Spinal cord (tissue), 10 donors: ENCODE data around the gene FAM151A. TPM values are rescaled to one million over a fixed set of nuclear protein-coding genes. Genes with fewer than 3 reads are reported as not detected.

Experiments
- DNase-seq, 6 donors: peaks; one replicate each; pipeline versions ENCODE4 v3.0.0 to v3.0.0-alpha.2; 2013 to 2015; ENCODE audit warnings: low spot score in 6 of 6, low read depth in 4 of 6
- H3K27ac ChIP-seq: one replicate; pipeline ENCODE4 v1.5.1; 2013; ENCODE audit warnings: low read depth, low read length, control low read depth
- H3K27me3 ChIP-seq: one replicate; pipeline ENCODE4 v1.6.1; 2013; ENCODE audit warnings: low read length; ENCODE audit not compliant: control insufficient read depth, insufficient read depth
- H3K36me3 ChIP-seq: one replicate; pipeline ENCODE4 v1.6.1; 2013; ENCODE audit warnings: low read length; ENCODE audit not compliant: control insufficient read depth, insufficient read depth
- H3K4me1 ChIP-seq: one replicate; pipeline ENCODE4 v1.6.1; 2013; ENCODE audit warnings: low read length; ENCODE audit not compliant: control insufficient read depth, insufficient read depth
- H3K4me3 ChIP-seq: one replicate; pipeline ENCODE4 v1.5.1; 2013; ENCODE audit warnings: low read depth, low read length, control low read depth
- H3K9me3 ChIP-seq: one replicate; pipeline ENCODE4 v1.6.1; 2013; ENCODE audit warnings: low read length; ENCODE audit not compliant: control insufficient read depth, insufficient read depth
- WGBS: methylation state at CpG from one replicate; pipeline ENCODE4 v1.1.5; 2013; ENCODE audit warnings: missing lambda C conversion rate; ENCODE audit not compliant: insufficient coverage; 5-methylcytosine and 5-hydroxymethylcytosine counted together
- polyA plus RNA-seq, 2 donors: library from polyadenylated mRNA; unstranded; fragments of 120-200 nt; gene quantifications; one replicate each; pipeline ENCODE4 v1.2.1, GENCODE V29; 2013; ENCODE audit not compliant: insufficient read length in 2 of 2
- total RNA-seq, 2 donors: library from RNA; depleted of rRNA in 1 of 2; stranded (reverse); fragments of 120-200 nt in 1 of 2; fragments of >200 nt in 1 of 2; gene quantifications; one replicate each; pipeline versions ENCODE4 v1.2.3 to v1.2.4, GENCODE V29; 2013 to 2014
- donor health status: healthy.

FAM151A gene
- total and polyA plus RNA-seq, 4 donors, result 0.22 to 0.98 TPM; not detected in 2

GRCh38 chr1:54582566-54583306 is 40.6 kb downstream of the FAM151A start:
- DNase-seq, result peak in 4 of 6 donors; percentile 36 to 93 (median 60)

GRCh38 chr1:54581621-54582035 is 41.7 kb downstream of the FAM151A start:
- 57% methylated on average over 5 of the region's 5 CpGs for WGBS
- Histone ChIP-seq H3K27ac (peak overlapping the region; percentile 77), H3K27me3 (no peaks in the 10 kb centered on the region), H3K4me3 (no peak overlapping the region), H3K4me1 (peaks cover 69% of the 10 kb centered on the region), H3K9me3 (no peaks in the 10 kb centered on the region), H3K36me3 (peaks cover 11% of the 10 kb centered on the region)
- peak in 5 of 6 donors; percentile 68 to 94 (median 81) for DNase-seq

More at GRCh38 chr1:54582566-54583306, 40.6 kb downstream of the FAM151A start:
- Histone ChIP-seq H3K9me3 (no peaks in the 10 kb centered on the region), H3K4me1 (peaks cover 67% of the 10 kb centered on the region), H3K27ac (peak overlapping the region; percentile 75), H3K36me3 (peaks cover 11% of the 10 kb centered on the region), H3K4me3 (no peak overlapping the region), H3K27me3 (no peaks in the 10 kb centered on the region)
- 47% methylated on average over 18 of the region's 19 CpGs for WGBS

GRCh38 chr1:54580856-54581550 is 42.3 kb downstream of the FAM151A start:
- WGBS, result 82% methylated on average over 11 of the region's 11 CpGs
- Histone ChIP-seq H3K4me3 (no peak overlapping the region), H3K27ac (peak overlapping the region; percentile 77), H3K4me1 (peaks cover 69% of the 10 kb centered on the region), H3K27me3 (no peaks in the 10 kb centered on the region), H3K9me3 (no peaks in the 10 kb centered on the region), H3K36me3 (peaks cover 11% of the 10 kb centered on the region)
- DNase-seq, result no peak

- Histone ChIP-seq H3K9me3 (no peaks in the 10 kb centered on the region), H3K4me1 (peaks cover 60% of the 10 kb centered on the region), H3K4me3 (no peak overlapping the region), H3K36me3 (no peaks in the 10 kb centered on the region), H3K27me3 (no peaks in the 10 kb centered on the region), H3K27ac (peak overlapping the region; percentile 67)
- no peak for DNase-seq
- WGBS, result 34% methylated on average over 3 of the region's 4 CpGs
Measured at GRCh38 chr1:54579337-54579781, 44.0 kb downstream of the FAM151A start.

GRCh38 chr1:54577612-54578011 is 45.7 kb downstream of the FAM151A start:
- Histone ChIP-seq H3K4me3 (no peak overlapping the region), H3K9me3 (no peaks in the 10 kb centered on the region), H3K27me3 (no peaks in the 10 kb centered on the region), H3K27ac (peak overlapping the region; percentile 74), H3K36me3 (no peaks in the 10 kb centered on the region), H3K4me1 (peaks cover 44% of the 10 kb centered on the region)
- WGBS, result 43% methylated on average over 5 of the region's 6 CpGs
- DNase-seq, result peak in 2 of 6 donors; percentile 66 to 79

GRCh38 chr1:54575605-54576290 is 47.6 kb downstream of the FAM151A start:
- Histone ChIP-seq H3K27ac (no peak overlapping the region), H3K4me3 (no peak overlapping the region), H3K4me1 (peaks cover 43% of the 10 kb centered on the region), H3K36me3 (no peaks in the 10 kb centered on the region), H3K27me3 (no peaks in the 10 kb centered on the region), H3K9me3 (no peaks in the 10 kb centered on the region)
- DNase-seq, result no peak
- WGBS, result 91% methylated on average over 8 of the region's 8 CpGs

- Histone ChIP-seq H3K27ac (no peak overlapping the region), H3K27me3 (no peaks in the 10 kb centered on the region), H3K36me3 (no peaks in the 10 kb centered on the region), H3K4me3 (no peak overlapping the region), H3K4me1 (peaks cover 37% of the 10 kb centered on the region), H3K9me3 (no peaks in the 10 kb centered on the region)
- DNase-seq, result no peak
- 85% methylated on average over 2 of the region's 3 CpGs for WGBS
Measured at GRCh38 chr1:54575161-54575560, 48.2 kb downstream of the FAM151A start.

GRCh38 chr1:54574158-54574778 is 49.1 kb downstream of the FAM151A start:
- WGBS, result 88% methylated on average over 9 of the region's 12 CpGs
- peaks cover 32% of the 10 kb centered on the region for H3K4me1 ChIP-seq
- H3K27ac ChIP-seq, result no peak overlapping the region
- DNase-seq, result no peak
- H3K27me3 ChIP-seq, result no peaks in the 10 kb centered on the region
- no peaks in the 10 kb centered on the region for H3K36me3 ChIP-seq
- H3K4me3 ChIP-seq, result no peak overlapping the region
- H3K9me3 ChIP-seq, result no peaks in the 10 kb centered on the region

- 57% methylated on average over 3 of the region's 3 CpGs for WGBS
- DNase-seq, result no peak
- Histone ChIP-seq H3K4me3 (no peak overlapping the region), H3K27me3 (no peaks in the 10 kb centered on the region), H3K4me1 (peaks cover 21% of the 10 kb centered on the region), H3K36me3 (no peaks in the 10 kb centered on the region), H3K9me3 (no peaks in the 10 kb centered on the region), H3K27ac (no peak overlapping the region)
Measured at GRCh38 chr1:54572542-54572850, 50.8 kb downstream of the FAM151A start.
